ENCODE results near the gene MYH9. TPM values are rescaled to one million over a fixed set of nuclear protein-coding genes. Genes with fewer than 3 reads are reported as not detected.
"Not testable (repeated sequence)": the region's sequence is repeated elsewhere in the genome, so short reads cannot be mapped to it uniquely, and the experiment has no call there.

MYH9 gene
- polyA plus RNA-seq, 4 donors = 261 to 310 (median 285) TPM

GRCh38 chr22:36415415-36416168, 27.8 kb upstream of the MYH9 start:
- DNase-seq (ENCODE audit: low read depth in 4 of 4, low spot score in 2 of 4) = no peak

GRCh38 chr22:36413022-36413775, 25.4 kb upstream of the MYH9 start:
- DNase-seq (ENCODE audit: low read depth in 4 of 4, low spot score in 2 of 4) = no peak

GRCh38 chr22:36411589-36412258, 24.0 kb upstream of the MYH9 start:
- DNase-seq (ENCODE audit: low read depth in 4 of 4, low spot score in 2 of 4) = no peak

- DNase-seq (ENCODE audit: low read depth in 4 of 4, low spot score in 2 of 4) = peak in 3 of 4 donors; percentile 86 to 94 (median 92)
Observed at GRCh38 chr22:36409911-36410756, 22.4 kb upstream of the MYH9 start.

GRCh38 chr22:36409554-36409910, 21.8 kb upstream of the MYH9 start:
- DNase-seq (ENCODE audit: low read depth in 4 of 4, low spot score in 2 of 4) = not testable (repeated sequence)

- DNase-seq (ENCODE audit: low read depth in 4 of 4, low spot score in 2 of 4) = no peak
Observed at GRCh38 chr22:36409056-36409455, 21.3 kb upstream of the MYH9 start.

- no peak for DNase-seq (ENCODE audit: low read depth in 4 of 4, low spot score in 2 of 4)
Observed at GRCh38 chr22:36406721-36407120, 19.0 kb upstream of the MYH9 start.

GRCh38 chr22:36405671-36406538, 18.1 kb upstream of the MYH9 start:
- no peak for DNase-seq (ENCODE audit: low read depth in 4 of 4, low spot score in 2 of 4)

GRCh38 chr22:36405221-36405661, 17.5 kb upstream of the MYH9 start:
- DNase-seq (ENCODE audit: low read depth in 4 of 4, low spot score in 2 of 4) = no peak

- DNase-seq (ENCODE audit: low read depth in 4 of 4, low spot score in 2 of 4) = no peak
Observed at GRCh38 chr22:36404446-36404845, 16.7 kb upstream of the MYH9 start.

- no peak for DNase-seq (ENCODE audit: low read depth in 4 of 4, low spot score in 2 of 4)
Observed at GRCh38 chr22:36399472-36399778, 11.7 kb upstream of the MYH9 start.

GRCh38 chr22:36398601-36399471, 11.1 kb upstream of the MYH9 start:
- DNase-seq (ENCODE audit: low read depth in 4 of 4, low spot score in 2 of 4) = no peak

GRCh38 chr22:36397131-36398093, 9.6 kb upstream of the MYH9 start:
- DNase-seq (ENCODE audit: low read depth in 4 of 4, low spot score in 2 of 4) = no peak

GRCh38 chr22:36395915-36396314, 8.1 kb upstream of the MYH9 start:
- DNase-seq (ENCODE audit: low read depth in 4 of 4, low spot score in 2 of 4) = no peak

GRCh38 chr22:36395055-36395849, 7.5 kb upstream of the MYH9 start:
- DNase-seq (ENCODE audit: low read depth in 4 of 4, low spot score in 2 of 4) = no peak

GRCh38 chr22:36391638-36392037, 3.9 kb upstream of the MYH9 start:
- no peak for DNase-seq (ENCODE audit: low read depth in 4 of 4, low spot score in 2 of 4)

GRCh38 chr22:36389122-36389521, 1.4 kb upstream of the MYH9 start:
- DNase-seq (ENCODE audit: low read depth in 4 of 4, low spot score in 2 of 4) = not testable (repeated sequence)

Measured in left renal cortex interstitium (tissue), 4 donors.